B cell (primary cell): ENCODE measurements around the gene FYN. TPM values are rescaled to one million over a fixed set of nuclear protein-coding genes. Genes with fewer than 3 reads are reported as not detected.

ENCODE experiments used
- ATAC-seq: fragments of 200-7000 bp; cut with Tn5 transposase; one replicate; pipeline ENCODE4 v1.10.0; 2021; ENCODE audit warnings: low read depth, mild to moderate bottlenecking, moderate number of reproducible peaks, moderate library complexity
- CTCF ChIA-PET: fragments of 350-600 bp; sonication (Branson Sonifier 250); formaldehyde crosslinking; loops from one replicate; lab custom pipeline; 2021; ENCODE audit warnings: antibody characterized with exemption, inconsistent platforms; lab: Charles Lee
- POLR2A ChIA-PET: fragments of 350-600 bp; sonication (Branson Sonifier 250); formaldehyde crosslinking; loops from one replicate; lab custom pipeline; 2021; ENCODE audit warnings: antibody characterized with exemption; lab: Charles Lee
- DNase-seq: peaks from one replicate; pipeline ENCODE4 v3.0.0; 2013
- H2AFZ ChIP-seq: 2 replicates; pipeline ENCODE4 v1.6.1; 2012; ENCODE audit warnings: mild to moderate bottlenecking, low read depth, low read length; ENCODE audit not compliant: insufficient read depth, poor library complexity, severe bottlenecking
- H3K27ac ChIP-seq, 2 donors: 1 replicate in 1 of 2; 2 replicates in 1 of 2; pipeline ENCODE4 v1.5.1; 2012 to 2013; ENCODE audit warnings: low read length in 2 of 2, mild to moderate bottlenecking in 2 of 2, moderate library complexity in 1 of 2
- H3K27me3 ChIP-seq, 4 experiments: fragments of 200-600 bp in 1 of 4; sonication (generic) in 1 of 4; replicated peaks in 1 of 4; 1 replicate in 2 of 4; 2 replicates in 2 of 4; pipeline versions ENCODE4 v1.6.1 to v1.7.0; 2013 to 2016; ENCODE audit warnings: low read length in 3 of 4, mild to moderate bottlenecking in 2 of 4, mixed read lengths in 1 of 4, moderate library complexity in 1 of 4; ENCODE audit not compliant: insufficient read depth in 4 of 4, control insufficient read depth in 3 of 4; ENCODE audit errors: control extremely low read depth in 1 of 4
- H3K36me3 ChIP-seq, 2 experiments: replicated peaks in 1 of 2; 1 replicate in 1 of 2; 2 replicates in 1 of 2; pipeline versions ENCODE4 v1.6.1 to v1.7.1; 2013; ENCODE audit warnings: low read length in 1 of 2; ENCODE audit not compliant: insufficient read depth in 2 of 2, control insufficient read depth in 1 of 2; ENCODE audit errors: control extremely low read depth in 1 of 2, extremely low read depth in 1 of 2
- H3K4me1 ChIP-seq, 2 donors: fragments of 200-600 bp in 1 of 2; sonication (generic) in 1 of 2; 1 replicate in 1 of 2; 2 replicates in 1 of 2; pipeline versions ENCODE4 v1.5.1 to v1.6.1; 2013 to 2017; ENCODE audit warnings: low read length in 2 of 2; ENCODE audit not compliant: control insufficient read depth in 2 of 2, insufficient read depth in 2 of 2
- H3K4me2 ChIP-seq: replicated peaks from 2 replicates; pipeline ENCODE3; 2012; ENCODE audit warnings: mild to moderate bottlenecking, low read depth, low read length; ENCODE audit not compliant: poor library complexity, severe bottlenecking
- H3K4me3 ChIP-seq, 5 experiments: fragments of 200-600 bp in 1 of 5; sonication (generic) in 1 of 5; 1 replicate in 3 of 5; 2 replicates in 2 of 5; pipeline versions ENCODE4 v1.5.1 to v1.7.0; 2011 to 2016; ENCODE audit warnings: low read length in 4 of 5, mild to moderate bottlenecking in 4 of 5, low read depth in 2 of 5, control low read depth in 1 of 5, moderate library complexity in 1 of 5; ENCODE audit not compliant: insufficient read depth in 1 of 5; ENCODE audit errors: control extremely low read depth in 1 of 5, extremely low read depth in 1 of 5
- H3K79me2 ChIP-seq: fragments of 200-600 bp; sonication (generic); one replicate; pipeline ENCODE4 v1.6.0; 2016; ENCODE audit warnings: low read length; ENCODE audit not compliant: control insufficient read depth, insufficient read depth
- H3K9ac ChIP-seq: fragments of 200-600 bp; sonication (generic); 2 replicates; pipeline ENCODE4 v1.6.1; 2017; ENCODE audit warnings: mild to moderate bottlenecking, low read length, moderate library complexity
- H3K9me3 ChIP-seq, 3 donors: one replicate each; pipeline versions ENCODE4 v1.6.1 to v1.7.1; 2013; ENCODE audit warnings: low read length in 2 of 3; ENCODE audit not compliant: control insufficient read depth in 2 of 3, insufficient read depth in 1 of 3; ENCODE audit errors: control extremely low read depth in 1 of 3
- H4K20me1 ChIP-seq: 2 replicates; pipeline ENCODE4 v1.6.0; 2012; ENCODE audit warnings: mild to moderate bottlenecking, low read length; ENCODE audit not compliant: insufficient read depth, control insufficient read depth, poor library complexity, severe bottlenecking
- H3K27ac Mint-ChIP-seq: one replicate; pipeline ENCODE4 v1.8.0; 2021; ENCODE audit warnings: mixed read lengths
- H3K27me3 Mint-ChIP-seq: one replicate; pipeline ENCODE4 v1.8.0; 2021; ENCODE audit warnings: mixed read lengths
- H3K4me1 Mint-ChIP-seq: one replicate; pipeline ENCODE4 v1.8.0; 2021; ENCODE audit warnings: mixed read lengths
- H3K4me3 Mint-ChIP-seq: one replicate; pipeline ENCODE4 v1.8.0; 2021; ENCODE audit warnings: mixed read lengths
- H3K9me3 Mint-ChIP-seq: one replicate; pipeline ENCODE4 v1.8.0; 2022; ENCODE audit warnings: mixed read lengths; ENCODE audit not compliant: insufficient read depth
- CTCF ChIP-seq: fragments of 200-600 bp; IDR thresholded peaks from one replicate; pipeline ENCODE4 v1.8.0; 2022; ENCODE audit warnings: antibody characterized with exemption, mild to moderate bottlenecking
- EZH2 ChIP-seq: IDR thresholded peaks from 2 replicates; pipeline ENCODE4 v1.6.1; 2012; ENCODE audit warnings: borderline replicate concordance, low read depth, mild to moderate bottlenecking, moderate library complexity, low read length; ENCODE audit not compliant: insufficient read depth, poor library complexity, severe bottlenecking
- WGBS: methylation state at CpG from one replicate; pipeline ENCODE4 v1.1.5; 2013; ENCODE audit warnings: missing lambda C conversion rate; ENCODE audit not compliant: insufficient coverage; 5-methylcytosine and 5-hydroxymethylcytosine counted together
- intact Hi-C: fragments of 100-400 bp; cut with micrococcal nuclease; formaldehyde crosslinking; loops from one replicate; pipeline ENCODE4 v1.10.0; 2022
- polyA plus RNA-seq: library from polyadenylated mRNA; depleted of rRNA; stranded (reverse); fragments of >200 nt; gene quantifications from 2 replicates; pipeline ENCODE4 v1.2.3, GENCODE V29; 2012
- total RNA-seq, 2 donors: library from RNA; stranded (reverse); fragments of 120-200 nt in 1 of 2; gene quantifications; 1 replicate in 1 of 2; 2 replicates in 1 of 2; pipeline versions ENCODE4 v1.2.3 to v1.2.4, GENCODE V29; 2013 to 2022

The FYN gene
- total and polyA plus RNA-seq, 2 donors (not counting 1 experiment from before 2014, with no cell fraction given) = 54.1 to 94.0 TPM

DNA sequence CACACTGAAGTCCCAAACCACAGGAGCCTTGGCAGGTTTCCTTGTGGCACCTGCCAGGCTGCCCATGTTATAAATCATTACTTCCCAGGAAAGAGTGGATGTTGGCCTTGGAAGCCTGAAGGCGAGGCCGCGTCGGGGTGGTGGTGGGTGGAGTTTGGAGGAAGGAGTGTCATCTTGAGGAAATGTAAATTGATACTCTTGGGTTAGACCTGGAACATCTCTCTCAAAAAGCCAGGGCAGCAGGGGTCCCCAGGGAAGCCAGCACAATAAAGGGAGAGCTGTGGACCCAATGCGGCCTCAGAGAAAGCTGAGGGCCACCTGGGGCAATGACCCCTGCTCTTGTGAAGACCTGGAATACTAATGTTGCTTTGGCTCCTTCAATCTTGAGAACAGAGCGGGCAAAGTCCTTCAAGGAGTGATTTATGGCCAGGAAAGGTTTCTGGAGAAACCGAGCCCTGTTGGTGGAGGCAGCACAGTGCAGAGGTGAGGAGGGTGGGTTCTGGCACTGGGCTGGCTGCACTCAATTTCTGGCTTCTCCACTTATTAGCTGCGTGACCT lies 241.3 kb downstream of the FYN start:
- Histone ChIP-seq H2AFZ (no peak overlapping the region), H3K27ac (no peak overlapping the region), H3K9me3 (peaks cover 0 to 5% (median 5%) of the 10 kb centered on the region in 3 donors), H3K36me3 (no peaks in the 10 kb centered on the region), H3K4me2 (no peak overlapping the region), H3K79me2 (no peaks in the 10 kb centered on the region), H3K27me3 (peaks cover 0 to 3% (median 0%) of the 10 kb centered on the region in 4 experiments), H3K4me1 (no peaks in the 10 kb centered on the region), H3K4me3 (no peak overlapping the region), H3K9ac (no peak overlapping the region), H4K20me1 (no peaks in the 10 kb centered on the region)
- Mint-ChIP-seq H3K27me3 (peaks cover 18% of the 10 kb centered on the region), H3K4me1 (no peaks in the 10 kb centered on the region), H3K9me3 (peaks cover 2% of the 10 kb centered on the region), H3K4me3 (no peak overlapping the region), H3K27ac (no peak overlapping the region)
- ChIA-PET POLR2A (no interaction called here), CTCF (no interaction called here)
- no peak for DNase-seq
- 60% methylated on average over 8 of the region's 8 CpGs for WGBS
- ATAC-seq = no peak
- intact Hi-C loops = no loop called here
- TF ChIP-seq EZH2 (no peak), CTCF (no peak)

GRCh38 chr6:111631018-111631417 lies 242.2 kb downstream of the FYN start:
- H3K4me3 Mint-ChIP-seq = no peak overlapping the region
- WGBS = 60% methylated on average over 5 of the region's 6 CpGs
- TF ChIP-seq EZH2 = no peak
- no peak for TF ChIP-seq CTCF
- Histone ChIP-seq H3K36me3 (no peaks in the 10 kb centered on the region), H3K9ac (no peak overlapping the region), H3K4me1 (no peaks in the 10 kb centered on the region), H3K4me3 (no peak overlapping the region), H4K20me1 (no peaks in the 10 kb centered on the region), H3K79me2 (no peaks in the 10 kb centered on the region), H3K27me3 (peaks cover 0 to 3% (median 0%) of the 10 kb centered on the region in 4 experiments), H3K27ac (no peak overlapping the region), H3K9me3 (peaks cover 0 to 5% (median 5%) of the 10 kb centered on the region in 3 donors), H3K4me2 (no peak overlapping the region), H2AFZ (no peak overlapping the region)
- ChIA-PET CTCF (no interaction called here), POLR2A (no interaction called here)
- intact Hi-C loops = no loop called here
- peaks cover 2% of the 10 kb centered on the region for H3K9me3 Mint-ChIP-seq
- no peak overlapping the region for H3K27ac Mint-ChIP-seq
- DNase-seq (no peak), ATAC-seq (no peak)
- peaks cover 18% of the 10 kb centered on the region for H3K27me3 Mint-ChIP-seq
- no peaks in the 10 kb centered on the region for H3K4me1 Mint-ChIP-seq
